ENCODE data around the gene TSPAN15.

TSPAN15 gene

DNA sequence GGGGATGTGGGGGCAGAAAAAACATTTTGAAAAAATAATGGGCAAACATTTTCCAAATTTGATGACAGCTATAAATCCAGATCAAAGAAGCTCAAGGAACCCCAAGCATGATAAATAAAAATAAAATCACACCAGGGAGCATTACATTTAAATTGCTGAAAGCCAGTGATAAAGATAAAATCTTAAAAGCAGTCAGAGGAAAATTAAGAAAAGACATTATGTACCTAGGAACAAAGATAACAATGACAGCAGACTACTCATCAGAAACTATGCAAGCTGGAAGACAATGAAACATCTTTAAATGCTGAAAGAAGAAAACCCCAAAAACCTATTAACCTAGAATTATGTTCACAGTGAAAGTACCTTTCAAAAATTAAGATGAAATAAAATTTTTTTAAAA, 98.7 kb downstream of the TSPAN15 start:
- Mint-ChIP-seq H3K36me3 (ENCODE audit: low read depth) (no peaks in the 10 kb centered on the region), H3K27me3 (ENCODE audit: low read depth) (no peaks in the 10 kb centered on the region), H3K4me1 (ENCODE audit: low read depth) (no peaks in the 10 kb centered on the region), H3K9me3 (peaks cover 22% of the 10 kb centered on the region), H3K27ac (no peak overlapping the region), H3K4me3 (no peak overlapping the region)
- DNase-seq (ENCODE audit: low spot score): no peak

GRCh38 chr10:69552268-69552667, 101.0 kb downstream of the TSPAN15 start:
- Mint-ChIP-seq H3K27me3 (ENCODE audit: low read depth) (peaks cover 6% of the 10 kb centered on the region), H3K27ac (no peak overlapping the region), H3K4me3 (no peak overlapping the region), H3K36me3 (ENCODE audit: low read depth) (no peaks in the 10 kb centered on the region), H3K4me1 (ENCODE audit: low read depth) (no peaks in the 10 kb centered on the region), H3K9me3 (peaks cover 20% of the 10 kb centered on the region)
- DNase-seq (ENCODE audit: low spot score): no peak

GRCh38 chr10:69553328-69553727, 102.1 kb downstream of the TSPAN15 start:
- peaks cover 10% of the 10 kb centered on the region for H3K27me3 Mint-ChIP-seq (ENCODE audit: low read depth)
- no peaks in the 10 kb centered on the region for H3K36me3 Mint-ChIP-seq (ENCODE audit: low read depth)
- DNase-seq (ENCODE audit: low spot score): no peak
- peaks cover 3% of the 10 kb centered on the region for H3K4me1 Mint-ChIP-seq (ENCODE audit: low read depth)
- peaks cover 14% of the 10 kb centered on the region for H3K9me3 Mint-ChIP-seq
- H3K4me3 Mint-ChIP-seq: no peak overlapping the region
- H3K27ac Mint-ChIP-seq: no peak overlapping the region

DNA sequence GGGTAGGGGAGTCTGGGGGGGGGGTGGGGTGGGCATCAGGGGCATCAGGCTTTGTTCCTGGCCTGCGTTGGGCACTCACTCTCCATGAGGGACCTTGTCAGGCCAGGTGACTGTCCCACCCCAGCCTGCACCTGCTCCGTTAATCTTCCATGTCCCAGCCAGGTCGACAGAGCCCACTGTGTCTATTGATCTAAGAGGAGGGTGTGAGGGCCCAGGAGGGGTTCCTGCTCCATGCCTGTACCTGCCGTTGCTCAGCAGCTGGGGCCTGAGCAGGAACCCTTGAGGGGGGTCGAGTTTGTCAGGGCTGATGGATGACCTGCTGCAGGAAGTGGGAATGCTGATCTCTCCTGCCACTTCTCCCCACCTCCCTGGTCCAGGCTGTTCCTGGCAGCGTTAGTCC, 103.3 kb downstream of the TSPAN15 start:
- Mint-ChIP-seq H3K4me3 (no peak overlapping the region), H3K27me3 (ENCODE audit: low read depth) (peaks cover 11% of the 10 kb centered on the region), H3K27ac (no peak overlapping the region), H3K4me1 (ENCODE audit: low read depth) (peaks cover 10% of the 10 kb centered on the region), H3K9me3 (peaks cover 8% of the 10 kb centered on the region), H3K36me3 (ENCODE audit: low read depth) (no peaks in the 10 kb centered on the region)
- no peak for DNase-seq (ENCODE audit: low spot score)

Data from T-helper 2 cell treated with Interferon-gamma antibody and Interleukin-4, amounts not matched to agents 5 μg/mL and 100 μg/mL, for 36 hours (primary cell).